ENCODE results near the gene PLAC9.

The PLAC9 gene

DNA sequence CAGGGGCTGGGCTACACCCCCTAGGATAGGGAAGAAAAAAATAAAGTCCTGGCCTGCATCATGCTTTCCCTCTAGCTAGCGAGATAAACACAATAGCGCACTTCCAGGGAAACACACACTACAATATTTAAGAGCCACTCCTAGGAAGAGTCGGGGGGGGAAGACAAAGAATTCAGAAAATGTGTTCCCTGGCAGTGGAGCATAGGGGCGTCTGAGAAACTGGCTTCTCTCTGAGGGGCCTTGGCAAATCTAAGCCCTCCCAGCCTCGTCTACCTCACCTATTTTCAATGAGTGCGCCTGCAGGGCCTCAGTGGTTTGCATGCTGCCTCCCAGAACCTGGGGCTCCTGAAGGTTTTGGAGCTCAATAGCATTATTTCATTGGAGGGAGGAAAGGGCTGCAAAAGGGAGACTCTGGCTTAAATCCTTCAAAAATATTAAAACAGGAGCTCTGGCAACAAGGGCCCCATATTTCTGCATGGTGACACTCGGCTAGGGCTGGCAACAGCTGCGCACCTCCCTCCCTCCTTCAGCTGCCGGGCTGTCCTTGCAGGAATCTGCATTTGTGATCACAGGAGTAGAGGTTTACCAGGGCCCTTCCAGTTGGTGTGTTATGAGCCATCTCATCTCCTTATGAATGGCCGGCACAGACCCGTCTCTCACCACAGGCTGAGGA lies 62.0 kb downstream of the PLAC9 start:
- no peak for DNase-seq (ENCODE audit: extremely low spot score)
- CTCF ChIA-PET, result no interaction called here
- POLR2A ChIA-PET, result interaction anchor here (0.9 kb wide), 1 partner anchor 11 kb away, joined by 3 read pairs; no protein-coding TSS in a partner anchor
- TF ChIP-seq FOXM1 (IDR thresholded peaks at IDR 0.05; ENCODE audit: borderline replicate concordance) (no peak), PKNOX1 (IDR thresholded peaks at IDR 0.05) (no peak), SP1 (IDR thresholded peaks at IDR 0.05) (no peak), ELF4 (IDR thresholded peaks at IDR 0.05) (no peak), ZNF384 (IDR thresholded peaks at IDR 0.05) (no peak), FOXA1 (IDR thresholded peaks at IDR 0.05) (no peak), CTBP1 (IDR thresholded peaks at IDR 0.05; ENCODE audit: borderline replicate concordance) (no peak), TARDBP (IDR thresholded peaks at IDR 0.05) (no peak), FOXK2 (IDR thresholded peaks at IDR 0.05) (no peak), LEF1 (IDR thresholded peaks at IDR 0.05; ENCODE audit: borderline replicate concordance) (no peak), ARNT (IDR thresholded peaks at IDR 0.05) (no peak), BHLHE40 (IDR thresholded peaks at IDR 0.05; ENCODE audit: borderline replicate concordance) (no peak)
